WTC11 (cell line): Measurements from ENCODE around the gene CFAP221.

Experiments
- CREB1 ChIP-seq: sonication (generic); formaldehyde crosslinking; IDR thresholded peaks from 2 replicates; pipeline ENCODE4 v1.8.0; 2023; ENCODE audit warnings: mild to moderate bottlenecking, missing genetic modification reagents
- CTCF ChIP-seq: fragments of 200-600 bp; IDR thresholded peaks from 2 replicates; pipeline ENCODE4 v1.8.0; 2022; ENCODE audit warnings: antibody characterized with exemption
- FOXP1 ChIP-seq: sonication (generic); formaldehyde crosslinking; IDR thresholded peaks from 2 replicates; pipeline ENCODE4 v1.8.0; 2022; ENCODE audit warnings: missing genetic modification reagents, mild to moderate bottlenecking, moderate library complexity, borderline replicate concordance
- NFE2L1 ChIP-seq: sonication (generic); formaldehyde crosslinking; IDR thresholded peaks from 2 replicates; pipeline ENCODE4 v1.8.1; 2023; ENCODE audit warnings: missing genetic modification reagents
- NR3C1 ChIP-seq: sonication (generic); formaldehyde crosslinking; conservative IDR thresholded peaks from 2 replicates; pipeline ENCODE4 v1.8.1; 2023; ENCODE audit warnings: low read depth, mild to moderate bottlenecking, missing genetic modification reagents
- SP1 ChIP-seq: sonication (generic); formaldehyde crosslinking; conservative IDR thresholded peaks from 2 replicates; pipeline ENCODE4 v1.8.1; 2022; ENCODE audit warnings: missing genetic modification reagents
- TP53 ChIP-seq: sonication (generic); formaldehyde crosslinking; IDR thresholded peaks from 2 replicates; pipeline ENCODE4 v1.8.1; 2023; ENCODE audit warnings: mild to moderate bottlenecking, missing genetic modification reagents
- USF2 ChIP-seq: sonication (generic); formaldehyde crosslinking; IDR thresholded peaks from 2 replicates; pipeline ENCODE4 v1.8.1; 2023; ENCODE audit warnings: mild to moderate bottlenecking, missing genetic modification reagents, moderate library complexity
- TF ChIP-seq, protein P1 (sequence below): sonication (generic); formaldehyde crosslinking; IDR thresholded peaks from 2 replicates; pipeline ENCODE4 v1.8.0; 2023; ENCODE audit warnings: mild to moderate bottlenecking, missing genetic modification reagents

- no peak for TF ChIP-seq FOXP1
- TF ChIP-seq USF2 (CRISPR knock-in tag): no peak
- TF ChIP-seq, protein P1, sequence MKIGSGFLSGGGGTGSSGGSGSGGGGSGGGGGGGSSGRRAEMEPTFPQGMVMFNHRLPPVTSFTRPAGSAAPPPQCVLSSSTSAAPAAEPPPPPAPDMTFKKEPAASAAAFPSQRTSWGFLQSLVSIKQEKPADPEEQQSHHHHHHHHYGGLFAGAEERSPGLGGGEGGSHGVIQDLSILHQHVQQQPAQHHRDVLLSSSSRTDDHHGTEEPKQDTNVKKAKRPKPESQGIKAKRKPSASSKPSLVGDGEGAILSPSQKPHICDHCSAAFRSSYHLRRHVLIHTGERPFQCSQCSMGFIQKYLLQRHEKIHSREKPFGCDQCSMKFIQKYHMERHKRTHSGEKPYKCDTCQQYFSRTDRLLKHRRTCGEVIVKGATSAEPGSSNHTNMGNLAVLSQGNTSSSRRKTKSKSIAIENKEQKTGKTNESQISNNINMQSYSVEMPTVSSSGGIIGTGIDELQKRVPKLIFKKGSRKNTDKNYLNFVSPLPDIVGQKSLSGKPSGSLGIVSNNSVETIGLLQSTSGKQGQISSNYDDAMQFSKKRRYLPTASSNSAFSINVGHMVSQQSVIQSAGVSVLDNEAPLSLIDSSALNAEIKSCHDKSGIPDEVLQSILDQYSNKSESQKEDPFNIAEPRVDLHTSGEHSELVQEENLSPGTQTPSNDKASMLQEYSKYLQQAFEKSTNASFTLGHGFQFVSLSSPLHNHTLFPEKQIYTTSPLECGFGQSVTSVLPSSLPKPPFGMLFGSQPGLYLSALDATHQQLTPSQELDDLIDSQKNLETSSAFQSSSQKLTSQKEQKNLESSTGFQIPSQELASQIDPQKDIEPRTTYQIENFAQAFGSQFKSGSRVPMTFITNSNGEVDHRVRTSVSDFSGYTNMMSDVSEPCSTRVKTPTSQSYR (CRISPR knock-in tag): no peak
- TF ChIP-seq NFE2L1 (CRISPR knock-in tag): no peak
- TF ChIP-seq CTCF: no peak
- TF ChIP-seq SP1: no peak
- TF ChIP-seq CREB1: no peak
- TF ChIP-seq TP53 (CRISPR knock-in tag): no peak
- TF ChIP-seq NR3C1 (CRISPR knock-in tag): no peak
These were observed 21.2 kb downstream of the CFAP221 start for GRCh38 chr2:119565481-119565880.
